ENCODE measurements around the gene ZMYM2.

Gene ZMYM2

DNA sequence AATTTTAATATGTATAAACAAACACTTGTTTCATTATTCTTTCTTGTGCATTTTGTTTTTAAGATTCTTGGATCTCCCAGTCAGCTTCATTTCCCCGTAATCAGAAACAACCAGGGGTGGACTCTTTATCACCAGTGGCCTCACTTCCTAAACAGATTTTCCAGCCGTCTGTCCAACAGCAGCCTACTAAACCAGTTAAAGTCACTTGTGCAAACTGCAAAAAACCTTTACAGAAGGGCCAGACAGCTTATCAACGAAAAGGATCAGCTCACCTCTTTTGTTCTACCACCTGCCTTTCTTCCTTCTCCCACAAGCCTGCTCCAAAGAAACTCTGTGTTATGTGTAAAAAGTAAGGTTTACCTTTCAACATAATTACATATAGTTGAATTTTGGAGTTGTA lies 44.3 kb downstream of the ZMYM2 start:
- peaks cover 86% of the 10 kb centered on the region for H3K36me3 ChIP-seq
- DNase-seq = no peak

DNA sequence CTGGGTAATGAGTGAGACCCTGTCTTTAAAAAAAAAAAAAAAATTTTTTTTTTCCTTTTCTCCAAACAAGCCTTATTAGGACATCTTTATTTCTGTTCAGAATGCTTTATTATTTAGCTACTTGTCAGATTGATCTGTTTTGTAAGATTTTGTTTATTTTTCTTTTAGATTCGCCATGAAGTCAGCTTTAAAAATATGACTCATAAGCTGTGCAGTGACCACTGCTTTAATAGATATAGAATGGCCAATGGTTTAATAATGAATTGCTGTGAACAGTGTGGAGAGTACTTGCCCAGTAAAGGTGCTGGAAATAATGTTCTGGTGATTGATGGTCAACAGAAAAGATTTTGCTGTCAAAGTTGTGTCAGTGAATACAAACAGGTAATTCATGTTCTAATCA lies 47.7 kb downstream of the ZMYM2 start:
- Histone ChIP-seq H3K27ac (no peak overlapping the region), H3K27me3 (ENCODE audit: insufficient read depth, low read depth, severe bottlenecking) (no peaks in the 10 kb centered on the region), H3K36me3 (peaks cover 84% of the 10 kb centered on the region), H3K9me3 (ENCODE audit: severe bottlenecking) (no peaks in the 10 kb centered on the region), H3K4me3 (ENCODE audit: low read depth, low read length) (no peak overlapping the region)
- TF ChIP-seq, protein P1, sequence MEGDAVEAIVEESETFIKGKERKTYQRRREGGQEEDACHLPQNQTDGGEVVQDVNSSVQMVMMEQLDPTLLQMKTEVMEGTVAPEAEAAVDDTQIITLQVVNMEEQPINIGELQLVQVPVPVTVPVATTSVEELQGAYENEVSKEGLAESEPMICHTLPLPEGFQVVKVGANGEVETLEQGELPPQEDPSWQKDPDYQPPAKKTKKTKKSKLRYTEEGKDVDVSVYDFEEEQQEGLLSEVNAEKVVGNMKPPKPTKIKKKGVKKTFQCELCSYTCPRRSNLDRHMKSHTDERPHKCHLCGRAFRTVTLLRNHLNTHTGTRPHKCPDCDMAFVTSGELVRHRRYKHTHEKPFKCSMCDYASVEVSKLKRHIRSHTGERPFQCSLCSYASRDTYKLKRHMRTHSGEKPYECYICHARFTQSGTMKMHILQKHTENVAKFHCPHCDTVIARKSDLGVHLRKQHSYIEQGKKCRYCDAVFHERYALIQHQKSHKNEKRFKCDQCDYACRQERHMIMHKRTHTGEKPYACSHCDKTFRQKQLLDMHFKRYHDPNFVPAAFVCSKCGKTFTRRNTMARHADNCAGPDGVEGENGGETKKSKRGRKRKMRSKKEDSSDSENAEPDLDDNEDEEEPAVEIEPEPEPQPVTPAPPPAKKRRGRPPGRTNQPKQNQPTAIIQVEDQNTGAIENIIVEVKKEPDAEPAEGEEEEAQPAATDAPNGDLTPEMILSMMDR (IDR thresholded peaks at IDR 0.05; ENCODE audit: low read depth, low read length) = no peak
- no peak for DNase-seq

More for the DNA sequence above, 44.3 kb downstream of the ZMYM2 start:
- H3K9me3 ChIP-seq (ENCODE audit: severe bottlenecking) = no peaks in the 10 kb centered on the region
- TF ChIP-seq, protein P1 (IDR thresholded peaks at IDR 0.05; ENCODE audit: low read depth, low read length) = no peak
- H3K27me3 ChIP-seq (ENCODE audit: insufficient read depth, low read depth, severe bottlenecking) = no peaks in the 10 kb centered on the region
- H3K4me3 ChIP-seq (ENCODE audit: low read depth, low read length) = no peak overlapping the region
- H3K27ac ChIP-seq = peak overlapping the region; percentile 44

- TF ChIP-seq, protein P1 (IDR thresholded peaks at IDR 0.05; ENCODE audit: low read depth, low read length) = no peak
- peaks cover 5% of the 10 kb centered on the region for H3K9me3 ChIP-seq (ENCODE audit: severe bottlenecking)
- no peaks in the 10 kb centered on the region for H3K27me3 ChIP-seq (ENCODE audit: insufficient read depth, low read depth, severe bottlenecking)
- peaks cover 82% of the 10 kb centered on the region for H3K36me3 ChIP-seq
- H3K4me3 ChIP-seq (ENCODE audit: low read depth, low read length) = no peak overlapping the region
- no peak for DNase-seq
- H3K27ac ChIP-seq = no peak overlapping the region
These were observed 57.2 kb downstream of the ZMYM2 start for GRCh38 chr13:20015763-20016162.

GRCh38 chr13:20016649-20017364 lies 58.3 kb downstream of the ZMYM2 start:
- TF ChIP-seq, protein P1 (IDR thresholded peaks at IDR 0.05; ENCODE audit: low read depth, low read length) = no peak
- Histone ChIP-seq H3K27me3 (ENCODE audit: insufficient read depth, low read depth, severe bottlenecking) (no peaks in the 10 kb centered on the region), H3K4me3 (ENCODE audit: low read depth, low read length) (no peak overlapping the region), H3K36me3 (peaks cover 80% of the 10 kb centered on the region), H3K9me3 (ENCODE audit: severe bottlenecking) (peaks cover 5% of the 10 kb centered on the region), H3K27ac (no peak overlapping the region)
- DNase-seq = no peak

GRCh38 chr13:20017365-20017711 lies 58.8 kb downstream of the ZMYM2 start:
- no peak overlapping the region for H3K4me3 ChIP-seq (ENCODE audit: low read depth, low read length)
- TF ChIP-seq, protein P1 (IDR thresholded peaks at IDR 0.05; ENCODE audit: low read depth, low read length) = no peak
- no peak overlapping the region for H3K27ac ChIP-seq
- peaks cover 82% of the 10 kb centered on the region for H3K36me3 ChIP-seq
- peaks cover 5% of the 10 kb centered on the region for H3K9me3 ChIP-seq (ENCODE audit: severe bottlenecking)
- no peaks in the 10 kb centered on the region for H3K27me3 ChIP-seq (ENCODE audit: insufficient read depth, low read depth, severe bottlenecking)
- DNase-seq = no peak

GRCh38 chr13:20019043-20019442 lies 60.5 kb downstream of the ZMYM2 start:
- Histone ChIP-seq H3K36me3 (peaks cover 77% of the 10 kb centered on the region), H3K9me3 (ENCODE audit: severe bottlenecking) (peaks cover 5% of the 10 kb centered on the region), H3K27ac (no peak overlapping the region), H3K4me3 (ENCODE audit: low read depth, low read length) (no peak overlapping the region), H3K27me3 (ENCODE audit: insufficient read depth, low read depth, severe bottlenecking) (no peaks in the 10 kb centered on the region)
- DNase-seq = no peak
- TF ChIP-seq, protein P1 (IDR thresholded peaks at IDR 0.05; ENCODE audit: low read depth, low read length) = no peak
